ENCODE results near the gene ARHGAP4. TPM values are rescaled to one million over a fixed set of nuclear protein-coding genes. Genes with fewer than 3 reads are reported as not detected.

The ARHGAP4 gene
- total RNA-seq, 1 donor from 2014 or later: 265 TPM

DNA sequence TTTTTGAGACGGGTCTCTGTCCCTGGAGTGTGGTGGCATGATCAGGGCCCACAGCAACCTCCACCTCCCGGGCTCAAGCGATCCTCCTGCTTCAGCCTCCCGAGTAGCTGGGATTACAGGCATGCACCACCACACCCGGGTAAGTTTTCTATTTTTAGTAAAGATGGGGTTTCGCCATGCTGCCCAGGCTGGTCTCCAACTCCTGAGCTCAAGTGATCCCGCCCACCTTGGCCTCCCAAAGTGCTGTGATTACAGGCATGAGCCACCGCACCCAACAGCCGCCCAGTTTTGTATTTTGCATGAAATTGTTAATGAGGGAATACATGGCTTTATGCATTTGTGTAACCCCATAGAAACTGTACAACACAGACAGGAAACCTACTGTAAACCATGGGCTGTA lies 2.8 kb upstream of the ARHGAP4 start:
- intact Hi-C loops (cut with micrococcal nuclease): loop anchor here (1.0 kb wide), 4 partner anchors 18 to 618 kb away; partner anchors contain the start of genes HCFC1, IDH3G, IKBKG and SSR4

- intact Hi-C loops (cut with micrococcal nuclease): loop anchor here (1.0 kb wide), 4 partner anchors 19 to 619 kb away; partner anchors contain the start of genes HCFC1, IDH3G, IKBKG and SSR4
Measured at GRCh38 chrX:153927922-153928760, 2.1 kb upstream of the ARHGAP4 start.

DNA sequence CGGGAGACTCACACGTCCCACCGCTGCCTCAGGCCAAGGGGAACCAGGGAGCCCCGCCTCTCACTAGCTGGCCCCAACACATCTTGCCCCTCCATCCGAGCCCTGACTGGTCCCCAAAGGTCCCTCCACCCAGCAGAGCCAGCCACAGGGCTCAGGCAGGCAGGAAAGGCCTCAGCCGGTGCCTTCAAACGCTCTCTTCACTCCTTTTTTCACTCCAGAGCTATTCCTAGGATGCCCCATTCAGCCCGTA lies 1.5 kb upstream of the ARHGAP4 start:
- intact Hi-C loops (cut with micrococcal nuclease): no loop called here

DNA sequence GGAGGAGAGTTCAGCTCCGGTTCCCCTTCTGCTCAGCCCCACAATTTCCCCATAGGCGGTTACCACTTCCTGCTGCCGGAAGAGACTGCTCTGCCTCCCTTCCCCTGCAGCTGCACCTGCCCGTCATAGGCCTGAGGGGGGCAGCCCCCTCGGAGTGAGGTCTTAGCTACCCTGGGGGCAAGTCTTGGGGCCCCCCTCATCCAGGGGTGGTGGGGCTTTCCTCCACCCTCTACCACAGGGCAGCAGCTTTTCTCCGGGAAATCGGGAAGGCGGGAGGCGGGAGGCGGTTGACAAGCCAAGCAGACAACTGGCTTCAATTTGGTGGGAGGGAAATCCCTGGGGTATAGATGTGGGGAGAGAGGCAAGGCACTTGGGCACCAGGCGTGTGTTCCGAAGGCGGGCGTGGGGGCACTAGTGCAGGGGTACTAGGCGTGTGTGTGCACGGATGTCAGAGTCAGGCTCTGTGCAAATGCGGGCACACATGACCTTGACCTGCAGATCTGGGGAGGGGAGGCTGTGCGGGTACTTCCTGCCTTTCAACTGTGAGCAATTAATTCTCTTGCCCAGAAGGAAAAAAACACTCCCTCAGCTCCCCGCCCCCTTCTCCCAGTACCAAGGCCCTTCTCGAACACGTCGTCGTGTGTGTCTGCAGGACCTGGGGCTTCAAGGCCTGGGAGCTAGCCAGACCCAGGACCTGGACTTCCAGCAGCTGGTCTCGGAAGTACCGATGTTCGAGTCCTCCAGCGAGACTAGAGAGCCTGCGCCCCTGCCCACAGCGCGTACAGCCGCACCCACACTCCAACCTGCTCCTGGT lies 1.0 kb upstream of the ARHGAP4 start:
- intact Hi-C loops (cut with micrococcal nuclease): loop anchor here (1.0 kb wide), 1 partner anchor 203 kb away; the partner anchor contains the start of genes ABCD1 and BCAP31

- intact Hi-C loops (cut with micrococcal nuclease): loop anchor here (1.0 kb wide), 1 partner anchor 202 kb away; the partner anchor contains the start of genes ABCD1 and BCAP31
Measured at GRCh38 chrX:153926552-153926857, 441 bp upstream of the ARHGAP4 start.

GRCh38 chrX:153925387-153925738 lies 701 bp downstream of the ARHGAP4 start:
- intact Hi-C loops (cut with micrococcal nuclease): loop anchor here (2.0 kb wide), 1 partner anchor 21 kb away; no protein-coding TSS in a partner anchor

DNA sequence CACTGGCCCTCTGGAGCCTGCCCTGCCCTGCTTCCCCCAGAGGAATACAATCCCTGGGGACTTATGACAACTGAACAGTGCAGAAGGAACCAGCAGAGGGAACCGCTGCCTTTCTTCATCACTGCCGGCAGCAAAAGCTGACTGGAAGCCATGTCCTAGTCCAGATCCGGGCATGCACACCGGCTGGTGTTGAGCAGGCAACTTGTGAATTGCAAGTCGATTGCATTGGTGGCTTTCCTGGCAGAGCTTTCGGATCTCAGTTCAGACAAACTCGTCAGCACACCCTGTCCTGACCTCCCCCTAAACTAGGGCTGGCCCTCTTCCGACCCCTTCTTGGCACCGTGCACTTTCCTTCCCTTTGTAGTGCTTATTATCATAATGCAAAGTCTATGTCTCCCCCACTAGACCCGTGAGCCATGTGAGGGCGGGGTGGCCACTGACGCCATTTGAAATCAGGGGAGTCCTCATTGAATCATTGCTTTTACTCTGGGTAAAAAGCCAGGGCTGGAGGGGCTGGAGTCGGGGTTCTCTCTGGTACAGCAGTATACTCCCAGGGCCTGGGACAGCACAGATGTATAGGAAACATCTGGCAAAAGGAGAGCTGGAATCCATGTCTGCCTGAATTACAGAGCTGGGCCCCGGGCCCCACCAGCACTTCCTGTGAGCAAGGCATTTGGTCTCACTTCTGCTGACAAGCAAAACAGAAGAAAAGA lies 1.8 kb downstream of the ARHGAP4 start:
- intact Hi-C loops (cut with micrococcal nuclease): loop anchor here (2.0 kb wide), 1 partner anchor 22 kb away; no protein-coding TSS in a partner anchor

GRCh38 chrX:153922932-153923857 lies 2.9 kb downstream of the ARHGAP4 start:
- intact Hi-C loops (cut with micrococcal nuclease): no loop called here

- intact Hi-C loops (cut with micrococcal nuclease): no loop called here
Measured at GRCh38 chrX:153921511-153922446, 4.3 kb downstream of the ARHGAP4 start.

GRCh38 chrX:153921070-153921469 lies 5.0 kb downstream of the ARHGAP4 start:
- intact Hi-C loops (cut with micrococcal nuclease): no loop called here

DNA sequence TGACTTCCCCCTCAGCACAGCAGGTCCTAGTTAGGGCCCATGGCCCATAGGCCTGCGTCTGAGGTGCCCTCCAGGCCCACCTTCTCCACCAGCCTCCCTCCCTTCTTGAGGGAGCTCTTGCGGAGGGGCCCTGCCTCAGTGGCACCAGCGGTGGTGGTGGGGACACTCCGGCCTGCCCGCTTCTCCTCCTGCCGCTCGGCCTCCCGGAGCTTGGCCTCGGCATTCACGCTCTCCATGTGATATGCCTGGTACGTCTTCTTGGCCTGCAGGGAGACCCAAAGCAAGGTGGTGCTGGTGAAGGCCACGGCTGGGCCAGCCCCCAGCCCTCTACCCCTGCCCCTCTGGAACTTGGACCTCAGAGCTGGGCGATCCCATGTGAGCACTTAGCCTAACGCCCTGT lies 5.5 kb downstream of the ARHGAP4 start:
- intact Hi-C loops (cut with micrococcal nuclease): no loop called here

DNA sequence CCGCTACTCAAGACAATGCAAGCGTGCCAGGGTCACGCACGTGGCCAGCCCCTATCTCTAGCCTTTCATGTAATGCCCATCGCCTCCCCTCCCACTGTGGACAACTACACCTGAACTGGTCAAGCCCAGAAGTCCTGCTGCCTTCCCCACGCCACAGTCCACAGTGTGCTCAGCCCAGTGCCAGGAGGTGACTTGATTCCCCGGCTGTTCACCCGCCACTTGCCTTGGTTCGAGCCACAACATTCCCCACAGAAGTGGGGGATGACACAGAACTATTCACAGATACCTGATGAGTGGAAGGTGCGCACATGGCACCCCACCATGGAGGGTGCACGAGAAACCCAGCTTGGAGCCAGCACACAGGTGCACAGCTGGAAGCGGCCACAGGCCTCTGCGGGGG lies 6.8 kb downstream of the ARHGAP4 start:
- intact Hi-C loops (cut with micrococcal nuclease): no loop called here

GRCh38 chrX:153917869-153918268 lies 8.2 kb downstream of the ARHGAP4 start:
- intact Hi-C loops (cut with micrococcal nuclease): no loop called here

DNA sequence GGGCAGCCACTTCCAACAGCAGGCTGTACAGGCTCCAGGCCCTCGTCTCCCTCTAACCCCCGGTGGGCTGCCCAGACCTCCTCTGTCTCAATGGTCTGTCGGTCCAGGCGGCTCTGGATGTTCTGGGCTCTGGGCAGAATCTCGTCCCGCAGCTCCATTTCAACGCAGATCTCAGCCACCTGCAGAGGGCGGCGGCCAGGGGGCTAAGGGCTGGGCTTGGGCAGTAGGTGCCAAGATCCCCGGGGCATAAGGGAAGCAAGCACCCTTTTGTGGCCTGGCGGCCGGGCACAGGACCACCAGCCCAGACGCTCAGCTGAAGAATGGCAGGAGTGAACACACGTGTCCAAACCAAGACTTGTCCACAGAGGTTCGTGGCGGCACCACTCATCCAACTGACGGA lies 12.4 kb downstream of the ARHGAP4 start:
- intact Hi-C loops (cut with micrococcal nuclease): no loop called here

GRCh38 chrX:153913211-153913610 lies 12.9 kb downstream of the ARHGAP4 start:
- intact Hi-C loops (cut with micrococcal nuclease): no loop called here

- intact Hi-C loops (cut with micrococcal nuclease): no loop called here
Measured at GRCh38 chrX:153911798-153912197, 14.3 kb downstream of the ARHGAP4 start.

DNA sequence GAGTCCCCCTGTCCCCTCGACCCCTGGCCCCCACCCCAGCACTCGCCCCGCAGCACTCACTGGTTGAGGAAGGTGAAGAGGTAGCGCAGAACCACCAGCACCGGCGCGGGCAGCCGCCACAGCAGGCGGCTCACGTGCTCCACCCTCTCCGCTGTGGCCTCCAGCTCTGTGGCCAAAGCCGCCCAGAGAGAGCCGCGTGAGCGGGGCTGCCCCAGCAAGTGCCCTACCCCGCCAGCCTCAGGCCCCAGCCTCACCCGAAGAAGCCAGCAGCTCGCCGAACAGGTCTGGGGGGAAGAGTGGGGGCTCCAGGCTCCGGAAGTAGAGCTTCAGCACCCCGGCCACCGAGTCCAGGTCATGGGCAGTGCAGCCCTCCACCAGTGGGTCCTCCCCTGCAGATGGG lies 15.6 kb downstream of the ARHGAP4 start:
- intact Hi-C loops (cut with micrococcal nuclease): no loop called here

DNA sequence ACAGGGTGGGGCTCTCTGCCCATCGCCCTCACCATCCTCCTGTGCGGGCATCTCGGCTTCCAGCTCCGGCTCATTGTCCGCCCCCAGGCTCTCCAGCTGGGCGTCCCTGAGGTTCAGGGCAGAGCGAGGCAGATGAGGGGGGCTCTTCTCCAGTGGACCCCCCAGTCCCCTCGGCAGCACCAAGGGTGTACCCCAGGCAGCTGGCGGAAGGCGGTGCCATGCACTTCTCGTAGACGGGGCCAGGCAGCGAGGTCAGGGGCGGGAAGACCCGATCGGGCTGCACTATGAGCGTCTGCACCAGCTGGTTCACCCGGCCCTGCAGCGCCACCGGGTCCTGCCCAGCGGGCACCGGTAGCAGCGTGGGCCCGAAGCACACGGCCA lies 16.1 kb downstream of the ARHGAP4 start:
- intact Hi-C loops (cut with micrococcal nuclease): no loop called here

Measured in T-helper 2 cell treated with Interferon-gamma antibody and Interleukin-4, amounts not matched to agents 100 ng/mL and 5 ng/mL, for 36 hours (primary cell).